Measurements from ENCODE around the gene CZIB. TPM values are rescaled to one million over a fixed set of nuclear protein-coding genes. Genes with fewer than 3 reads are reported as not detected.
A peak's percentile ranks its signal among the peaks of the same experiment; 100 is the strongest.

Gene CZIB
- total and polyA plus RNA-seq, 2 of the 13 experiments (the other 11 are each of a cell fraction or from before 2014, with no cell fraction given), result 49.2 to 67.0 TPM

- TF ChIP-seq JARID2 (CRISPR knock-in tag; IDR thresholded peaks at IDR 0.05; ENCODE audit: insufficient replicate concordance) (no peak), ZMYM2 (CRISPR knock-in tag; IDR thresholded peaks at IDR 0.05) (no peak), SP1 (IDR thresholded peaks at IDR 0.05) (no peak), SP1 (CRISPR knock-in tag; IDR thresholded peaks at IDR 0.05) (peak; percentile 64), FOXA3 (CRISPR knock-in tag; IDR thresholded peaks at IDR 0.05) (no peak; the same call in 1 of the 2 replicates), POGZ (CRISPR knock-in tag; IDR thresholded peaks at IDR 0.05) (peak; percentile 54; the same call in 1 of the 2 replicates), JUN (CRISPR knock-in tag; IDR thresholded peaks at IDR 0.05) (no peak), ZSCAN12 (CRISPR knock-in tag; IDR thresholded peaks at IDR 0.05) (no peak), HHEX (CRISPR knock-in tag; IDR thresholded peaks at IDR 0.05) (no peak), EEA1 (CRISPR knock-in tag; IDR thresholded peaks at IDR 0.05; ENCODE audit: borderline replicate concordance) (no peak), IRF2 (CRISPR knock-in tag; IDR thresholded peaks at IDR 0.05) (0 out of 2 replicates have a peak, but pooled peaks have one; percentile 41), THAP8 (CRISPR knock-in tag; IDR thresholded peaks at IDR 0.05; ENCODE audit: borderline replicate concordance) (no peak)
- TF ChIP-seq, protein P1, sequence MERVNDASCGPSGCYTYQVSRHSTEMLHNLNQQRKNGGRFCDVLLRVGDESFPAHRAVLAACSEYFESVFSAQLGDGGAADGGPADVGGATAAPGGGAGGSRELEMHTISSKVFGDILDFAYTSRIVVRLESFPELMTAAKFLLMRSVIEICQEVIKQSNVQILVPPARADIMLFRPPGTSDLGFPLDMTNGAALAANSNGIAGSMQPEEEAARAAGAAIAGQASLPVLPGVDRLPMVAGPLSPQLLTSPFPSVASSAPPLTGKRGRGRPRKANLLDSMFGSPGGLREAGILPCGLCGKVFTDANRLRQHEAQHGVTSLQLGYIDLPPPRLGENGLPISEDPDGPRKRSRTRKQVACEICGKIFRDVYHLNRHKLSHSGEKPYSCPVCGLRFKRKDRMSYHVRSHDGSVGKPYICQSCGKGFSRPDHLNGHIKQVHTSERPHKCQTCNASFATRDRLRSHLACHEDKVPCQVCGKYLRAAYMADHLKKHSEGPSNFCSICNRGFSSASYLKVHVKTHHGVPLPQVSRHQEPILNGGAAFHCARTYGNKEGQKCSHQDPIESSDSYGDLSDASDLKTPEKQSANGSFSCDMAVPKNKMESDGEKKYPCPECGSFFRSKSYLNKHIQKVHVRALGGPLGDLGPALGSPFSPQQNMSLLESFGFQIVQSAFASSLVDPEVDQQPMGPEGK (CRISPR knock-in tag; IDR thresholded peaks at IDR 0.05), result peak; percentile 94
- TF ChIP-seq, protein P2, sequence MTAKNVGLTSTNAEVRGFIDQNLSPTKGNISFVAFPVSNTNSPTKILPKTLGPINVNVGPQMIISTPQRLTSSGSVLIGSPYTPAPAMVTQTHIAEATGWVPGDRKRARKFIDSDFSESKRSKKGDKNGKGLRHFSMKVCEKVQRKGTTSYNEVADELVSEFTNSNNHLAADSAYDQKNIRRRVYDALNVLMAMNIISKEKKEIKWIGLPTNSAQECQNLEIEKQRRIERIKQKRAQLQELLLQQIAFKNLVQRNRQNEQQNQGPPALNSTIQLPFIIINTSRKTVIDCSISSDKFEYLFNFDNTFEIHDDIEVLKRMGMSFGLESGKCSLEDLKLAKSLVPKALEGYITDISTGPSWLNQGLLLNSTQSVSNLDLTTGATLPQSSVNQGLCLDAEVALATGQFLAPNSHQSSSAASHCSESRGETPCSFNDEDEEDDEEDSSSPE (CRISPR knock-in tag; IDR thresholded peaks at IDR 0.05), result peak; percentile 88
- TF ChIP-seq, protein P3, sequence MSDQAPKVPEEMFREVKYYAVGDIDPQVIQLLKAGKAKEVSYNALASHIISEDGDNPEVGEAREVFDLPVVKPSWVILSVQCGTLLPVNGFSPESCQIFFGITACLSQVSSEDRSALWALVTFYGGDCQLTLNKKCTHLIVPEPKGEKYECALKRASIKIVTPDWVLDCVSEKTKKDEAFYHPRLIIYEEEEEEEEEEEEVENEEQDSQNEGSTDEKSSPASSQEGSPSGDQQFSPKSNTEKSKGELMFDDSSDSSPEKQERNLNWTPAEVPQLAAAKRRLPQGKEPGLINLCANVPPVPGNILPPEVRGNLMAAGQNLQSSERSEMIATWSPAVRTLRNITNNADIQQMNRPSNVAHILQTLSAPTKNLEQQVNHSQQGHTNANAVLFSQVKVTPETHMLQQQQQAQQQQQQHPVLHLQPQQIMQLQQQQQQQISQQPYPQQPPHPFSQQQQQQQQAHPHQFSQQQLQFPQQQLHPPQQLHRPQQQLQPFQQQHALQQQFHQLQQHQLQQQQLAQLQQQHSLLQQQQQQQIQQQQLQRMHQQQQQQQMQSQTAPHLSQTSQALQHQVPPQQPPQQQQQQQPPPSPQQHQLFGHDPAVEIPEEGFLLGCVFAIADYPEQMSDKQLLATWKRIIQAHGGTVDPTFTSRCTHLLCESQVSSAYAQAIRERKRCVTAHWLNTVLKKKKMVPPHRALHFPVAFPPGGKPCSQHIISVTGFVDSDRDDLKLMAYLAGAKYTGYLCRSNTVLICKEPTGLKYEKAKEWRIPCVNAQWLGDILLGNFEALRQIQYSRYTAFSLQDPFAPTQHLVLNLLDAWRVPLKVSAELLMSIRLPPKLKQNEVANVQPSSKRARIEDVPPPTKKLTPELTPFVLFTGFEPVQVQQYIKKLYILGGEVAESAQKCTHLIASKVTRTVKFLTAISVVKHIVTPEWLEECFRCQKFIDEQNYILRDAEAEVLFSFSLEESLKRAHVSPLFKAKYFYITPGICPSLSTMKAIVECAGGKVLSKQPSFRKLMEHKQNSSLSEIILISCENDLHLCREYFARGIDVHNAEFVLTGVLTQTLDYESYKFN (CRISPR knock-in tag; conservative IDR thresholded peaks at IDR 0.05), result peak; percentile 78
- TF ChIP-seq, protein P4, sequence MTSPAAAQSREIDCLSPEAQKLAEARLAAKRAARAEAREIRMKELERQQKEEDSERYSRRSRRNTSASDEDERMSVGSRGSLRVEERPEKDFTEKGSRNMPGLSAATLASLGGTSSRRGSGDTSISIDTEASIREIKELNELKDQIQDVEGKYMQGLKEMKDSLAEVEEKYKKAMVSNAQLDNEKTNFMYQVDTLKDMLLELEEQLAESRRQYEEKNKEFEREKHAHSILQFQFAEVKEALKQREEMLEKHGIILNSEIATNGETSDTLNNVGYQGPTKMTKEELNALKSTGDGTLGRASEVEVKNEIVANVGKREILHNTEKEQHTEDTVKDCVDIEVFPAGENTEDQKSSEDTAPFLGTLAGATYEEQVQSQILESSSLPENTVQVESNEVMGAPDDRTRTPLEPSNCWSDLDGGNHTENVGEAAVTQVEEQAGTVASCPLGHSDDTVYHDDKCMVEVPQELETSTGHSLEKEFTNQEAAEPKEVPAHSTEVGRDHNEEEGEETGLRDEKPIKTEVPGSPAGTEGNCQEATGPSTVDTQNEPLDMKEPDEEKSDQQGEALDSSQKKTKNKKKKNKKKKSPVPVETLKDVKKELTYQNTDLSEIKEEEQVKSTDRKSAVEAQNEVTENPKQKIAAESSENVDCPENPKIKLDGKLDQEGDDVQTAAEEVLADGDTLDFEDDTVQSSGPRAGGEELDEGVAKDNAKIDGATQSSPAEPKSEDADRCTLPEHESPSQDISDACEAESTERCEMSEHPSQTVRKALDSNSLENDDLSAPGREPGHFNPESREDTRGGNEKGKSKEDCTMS (CRISPR knock-in tag; conservative IDR thresholded peaks at IDR 0.05), result no peak
- TF ChIP-seq, protein P5, sequence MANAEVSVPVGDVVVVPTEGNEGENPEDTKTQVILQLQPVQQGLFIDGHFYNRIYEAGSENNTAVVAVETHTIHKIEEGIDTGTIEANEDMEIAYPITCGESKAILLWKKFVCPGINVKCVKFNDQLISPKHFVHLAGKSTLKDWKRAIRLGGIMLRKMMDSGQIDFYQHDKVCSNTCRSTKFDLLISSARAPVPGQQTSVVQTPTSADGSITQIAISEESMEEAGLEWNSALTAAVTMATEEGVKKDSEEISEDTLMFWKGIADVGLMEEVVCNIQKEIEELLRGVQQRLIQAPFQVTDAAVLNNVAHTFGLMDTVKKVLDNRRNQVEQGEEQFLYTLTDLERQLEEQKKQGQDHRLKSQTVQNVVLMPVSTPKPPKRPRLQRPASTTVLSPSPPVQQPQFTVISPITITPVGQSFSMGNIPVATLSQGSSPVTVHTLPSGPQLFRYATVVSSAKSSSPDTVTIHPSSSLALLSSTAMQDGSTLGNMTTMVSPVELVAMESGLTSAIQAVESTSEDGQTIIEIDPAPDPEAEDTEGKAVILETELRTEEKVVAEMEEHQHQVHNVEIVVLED (CRISPR knock-in tag; IDR thresholded peaks at IDR 0.05; ENCODE audit: borderline replicate concordance), result no peak
Observed at GRCh38 chr1:53196485-53197290, 23.7 kb downstream of the CZIB start, which contains the start of gene CPT2 (continued).

Data from HepG2 (cell line).